Left lung (tissue), 10 donors: Measurements from ENCODE around the gene PTK6. TPM values are rescaled to one million over a fixed set of nuclear protein-coding genes. Genes with fewer than 3 reads are reported as not detected.

Source experiments
- ATAC-seq: fragments of 200-7000 bp; cut with Tn5 transposase; one replicate; pipeline ENCODE4 v1.9.1; 2020; ENCODE audit warnings: moderate library complexity
- DNase-seq, 4 donors: peaks; one replicate each; pipeline ENCODE4 v3.0.0-alpha.2; 2013 to 2020
- H3K27ac ChIP-seq, 2 donors: fragments of 200-600 bp; sonication (generic) in 1 of 2; one replicate each; pipeline versions ENCODE4 v1.5.0 to v1.8.0; 2020 to 2021
- H3K27me3 ChIP-seq, 2 donors: fragments of 200-600 bp; sonication (generic) in 1 of 2; one replicate each; pipeline versions ENCODE4 v1.5.0 to v1.8.0; 2020 to 2021
- H3K36me3 ChIP-seq, 2 donors: fragments of 200-600 bp; sonication (generic) in 1 of 2; one replicate each; pipeline versions ENCODE4 v1.5.0 to v1.8.0; 2020 to 2021
- H3K4me1 ChIP-seq, 2 donors: fragments of 200-600 bp; one replicate each; pipeline ENCODE4 v1.8.0; 2021
- H3K4me3 ChIP-seq, 2 donors: fragments of 200-600 bp; sonication (generic) in 1 of 2; one replicate each; pipeline versions ENCODE4 v1.5.0 to v1.8.0; 2020 to 2021; ENCODE audit warnings: mild to moderate bottlenecking in 1 of 2
- H3K9me3 ChIP-seq, 2 donors: fragments of 200-600 bp; sonication (generic) in 1 of 2; one replicate each; pipeline versions ENCODE4 v1.5.0 to v1.8.0; 2020 to 2021
- intact Hi-C, 2 donors: fragments of 100-400 bp; cut with DNase I; formaldehyde crosslinking; loops; one replicate each; pipeline versions ENCODE4 v1.11.2 to v1.14.2; 2022
- polyA plus RNA-seq, 6 donors: library from polyadenylated mRNA; unstranded; fragments of 120-200 nt; gene quantifications; one replicate each; pipeline ENCODE4 v1.2.1, GENCODE V29; 2013; ENCODE audit not compliant: insufficient read length in 6 of 6
- total RNA-seq, 2 donors: library from RNA; stranded (reverse); fragmentation: NEBNext Ultra II Directional; extraction: Animal tissue kit (Norgen Biotek cat#: 25700); gene quantifications; one replicate each; pipeline ENCODE4 v1.2.1, GENCODE V29; 2021
- TF ChIP-seq, protein P1 (sequence below), 2 donors: fragments of 200-600 bp; sonication (generic) in 1 of 2; IDR thresholded peaks; one replicate each; pipeline versions ENCODE4 v1.5.0 to v1.8.0; 2021; ENCODE audit warnings: antibody characterized with exemption in 2 of 2
- donor health status: DM: no; HTN: yes; CAD: no.
- donor health status: DM: no; HTN: no; CAD: no.

PTK6 gene
- total and polyA plus RNA-seq, 8 donors = 0.53 to 7.3 (median 0.75) TPM

DNA sequence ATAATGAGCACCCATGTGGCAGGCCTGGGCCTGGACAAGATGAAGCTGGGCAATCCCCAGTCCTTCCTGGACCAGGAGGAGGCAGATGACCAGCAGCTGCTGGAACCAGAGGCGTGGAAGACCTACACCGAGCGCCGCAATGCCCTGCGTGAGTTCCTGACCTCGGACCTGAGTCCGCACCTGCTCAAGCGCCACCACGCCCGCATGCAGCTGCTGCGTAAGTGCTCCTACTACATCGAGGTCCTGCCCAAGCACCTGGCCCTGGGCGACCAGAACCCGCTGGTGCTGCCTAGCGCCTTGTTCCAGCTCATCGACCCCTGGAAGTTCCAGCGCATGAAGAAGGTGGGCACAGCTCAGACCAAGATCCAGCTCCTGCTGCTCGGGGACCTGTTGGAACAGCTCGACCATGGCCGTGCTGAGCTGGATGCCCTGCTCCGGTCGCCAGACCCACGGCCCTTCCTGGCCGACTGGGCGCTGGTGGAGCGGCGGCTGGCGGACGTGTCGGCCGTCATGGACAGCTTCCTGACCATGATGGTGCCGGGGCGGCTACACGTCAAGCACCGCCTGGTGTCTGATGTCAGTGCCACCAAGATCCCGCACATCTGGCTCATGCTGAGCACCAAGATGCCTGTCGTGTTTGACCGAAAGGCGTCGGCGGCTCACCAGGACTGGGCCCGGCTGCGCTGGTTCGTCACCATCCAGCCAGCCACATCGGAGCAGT lies 18.6 kb upstream of the PTK6 start:
- peaks cover 0 to 12% of the 10 kb centered on the region in 2 donors for H3K4me1 ChIP-seq
- ATAC-seq (no peak), DNase-seq (no peak)
- no peak overlapping the region for H3K4me3 ChIP-seq
- no peak overlapping the region for H3K27ac ChIP-seq
- intact Hi-C loops = no loop called here
- peaks cover 0 to 33% of the 10 kb centered on the region in 2 donors for H3K36me3 ChIP-seq
- H3K9me3 ChIP-seq = no peaks in the 10 kb centered on the region
- TF ChIP-seq, protein P1, sequence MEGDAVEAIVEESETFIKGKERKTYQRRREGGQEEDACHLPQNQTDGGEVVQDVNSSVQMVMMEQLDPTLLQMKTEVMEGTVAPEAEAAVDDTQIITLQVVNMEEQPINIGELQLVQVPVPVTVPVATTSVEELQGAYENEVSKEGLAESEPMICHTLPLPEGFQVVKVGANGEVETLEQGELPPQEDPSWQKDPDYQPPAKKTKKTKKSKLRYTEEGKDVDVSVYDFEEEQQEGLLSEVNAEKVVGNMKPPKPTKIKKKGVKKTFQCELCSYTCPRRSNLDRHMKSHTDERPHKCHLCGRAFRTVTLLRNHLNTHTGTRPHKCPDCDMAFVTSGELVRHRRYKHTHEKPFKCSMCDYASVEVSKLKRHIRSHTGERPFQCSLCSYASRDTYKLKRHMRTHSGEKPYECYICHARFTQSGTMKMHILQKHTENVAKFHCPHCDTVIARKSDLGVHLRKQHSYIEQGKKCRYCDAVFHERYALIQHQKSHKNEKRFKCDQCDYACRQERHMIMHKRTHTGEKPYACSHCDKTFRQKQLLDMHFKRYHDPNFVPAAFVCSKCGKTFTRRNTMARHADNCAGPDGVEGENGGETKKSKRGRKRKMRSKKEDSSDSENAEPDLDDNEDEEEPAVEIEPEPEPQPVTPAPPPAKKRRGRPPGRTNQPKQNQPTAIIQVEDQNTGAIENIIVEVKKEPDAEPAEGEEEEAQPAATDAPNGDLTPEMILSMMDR (IDR thresholded peaks at IDR 0.05) = no peak
- peaks cover 0 to 49% of the 10 kb centered on the region in 2 donors for H3K27me3 ChIP-seq

DNA sequence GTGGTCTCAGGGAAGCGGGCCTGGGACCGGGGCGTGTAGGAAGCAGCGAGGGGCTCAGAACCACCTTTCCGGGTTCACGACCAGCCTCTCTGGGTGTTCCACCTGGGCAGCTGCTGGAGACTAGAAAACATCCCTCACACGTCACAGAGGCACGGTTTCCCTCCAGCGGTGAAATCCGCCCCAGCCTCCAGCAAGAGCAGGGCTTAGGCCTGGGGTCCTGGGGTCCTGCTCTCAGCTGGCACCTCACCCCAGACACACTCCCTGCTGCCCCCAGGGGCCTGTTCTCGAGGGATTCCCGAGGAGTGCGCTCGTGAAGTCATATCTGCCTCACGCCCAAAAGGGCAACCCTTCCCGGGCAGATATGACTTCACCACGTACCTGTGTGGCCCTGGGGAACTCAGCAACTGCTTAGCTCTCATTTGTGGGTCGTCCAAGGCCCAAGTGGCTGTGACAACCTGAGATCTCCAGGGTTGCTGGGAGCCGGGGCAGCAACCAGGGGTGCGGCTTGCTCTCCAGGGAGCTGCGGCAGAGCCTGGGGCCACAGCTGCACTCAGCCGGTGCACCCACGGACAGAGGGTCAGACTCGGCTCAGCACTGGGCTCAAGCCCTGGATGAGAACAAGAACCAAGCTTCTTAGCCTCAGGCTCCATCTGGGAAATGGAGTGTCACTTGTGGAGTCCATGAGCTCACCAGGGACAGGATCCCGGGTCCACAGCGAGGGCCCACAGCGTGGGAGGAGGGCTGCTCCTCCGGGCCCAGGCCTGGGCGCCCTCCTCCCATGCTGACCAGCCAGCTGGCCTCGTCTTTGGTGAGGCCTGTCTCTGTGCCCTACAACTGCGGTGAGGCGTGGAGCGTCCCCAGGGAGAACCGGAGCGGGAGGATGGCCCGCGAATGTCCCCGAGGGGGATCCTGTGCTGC lies 17.4 kb upstream of the PTK6 start:
- H3K9me3 ChIP-seq = no peaks in the 10 kb centered on the region
- peaks cover 0 to 12% of the 10 kb centered on the region in 2 donors for H3K4me1 ChIP-seq
- TF ChIP-seq, protein P1 (IDR thresholded peaks at IDR 0.05) = no peak
- ATAC-seq (no peak), DNase-seq (no peak)
- peak overlapping the region in 1 of 2 donors; percentile 59 for H3K4me3 ChIP-seq
- H3K36me3 ChIP-seq = peaks cover 0 to 21% of the 10 kb centered on the region in 2 donors
- intact Hi-C loops = no loop called here
- H3K27me3 ChIP-seq = peaks cover 0 to 60% of the 10 kb centered on the region in 2 donors
- H3K27ac ChIP-seq = no peak overlapping the region

DNA sequence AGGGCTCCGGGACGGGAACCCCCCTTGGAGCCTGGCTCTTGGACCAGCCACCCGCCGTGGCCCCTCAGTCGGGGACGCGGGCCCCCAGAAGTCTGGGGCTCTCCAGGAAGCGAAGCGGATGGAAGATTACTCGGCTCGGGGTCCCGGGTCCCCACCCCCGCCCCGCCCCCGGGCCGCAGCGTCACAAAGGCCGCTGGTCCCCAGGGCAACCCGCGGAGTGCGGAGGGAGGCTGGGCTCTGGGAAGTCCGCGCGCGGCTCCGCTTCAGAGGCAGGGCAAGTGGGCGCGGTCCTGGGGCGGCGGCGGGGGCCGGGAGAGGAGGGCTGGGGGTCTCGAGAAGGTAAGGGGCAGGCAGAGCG lies 16.7 kb upstream of the PTK6 start, which contains the start of gene FNDC11:
Gene FNDC11 (plus strand): TSS at position 227 of the 358 bp plus-strand sequence. CDS start 1,505 bp downstream, outside the sequence.
- Histone ChIP-seq H3K9me3 (no peaks in the 10 kb centered on the region), H3K36me3 (peaks cover 0 to 17% of the 10 kb centered on the region in 2 donors), H3K27me3 (peaks cover under 1 to 67% of the 10 kb centered on the region in 2 donors), H3K27ac (peak within 1 kb of the TSS in 1 of 2 donors; percentile 23), H3K4me1 (peaks cover 0 to 12% of the 10 kb centered on the region in 2 donors), H3K4me3 (peak within 1 kb of the TSS; percentile 50 to 59)
- intact Hi-C loops = no loop called here
- TF ChIP-seq, protein P1 (IDR thresholded peaks at IDR 0.05) = no peak
- peak; percentile 67 for ATAC-seq
- DNase-seq = peak in 1 of 4 donors; percentile 69

DNA sequence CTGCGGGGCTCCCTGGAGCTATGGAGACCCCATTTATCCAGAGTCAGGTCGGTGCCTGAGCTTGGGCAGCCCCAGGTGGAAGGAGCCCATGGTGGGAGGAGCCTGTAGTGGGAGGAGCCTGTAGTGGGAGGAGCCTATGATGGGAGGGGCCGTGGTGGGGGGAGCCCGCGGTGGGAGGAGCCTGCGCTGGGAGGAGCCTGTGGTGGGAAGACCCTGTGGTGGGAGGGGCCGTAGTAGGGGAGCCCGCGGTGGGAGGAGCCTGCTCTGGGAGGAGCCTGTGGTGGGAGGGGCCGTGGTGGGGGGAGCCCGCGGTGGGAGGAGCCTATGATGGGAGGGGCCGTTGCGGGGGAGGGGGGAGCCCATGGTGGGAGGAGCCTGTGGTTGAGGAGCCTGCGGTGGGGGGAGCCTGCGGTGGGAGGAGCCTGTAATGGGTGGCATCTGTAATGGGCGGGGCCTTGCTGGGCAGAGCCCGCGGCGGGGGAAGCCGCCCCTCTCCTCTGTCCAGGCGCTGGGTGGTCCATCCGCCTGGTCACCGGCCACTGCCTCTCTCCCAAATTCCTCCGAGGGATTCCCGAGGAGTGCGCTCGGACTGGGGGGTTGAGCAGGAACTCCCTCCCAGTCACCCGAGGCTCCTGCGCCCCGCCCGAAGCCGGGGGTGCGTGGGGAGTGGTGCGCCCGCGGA lies 16.2 kb upstream of the PTK6 start:
- TF ChIP-seq, protein P1 (IDR thresholded peaks at IDR 0.05) = no peak
- intact Hi-C loops = no loop called here
- Histone ChIP-seq H3K4me3 (peak overlapping the region; percentile 50 to 59), H3K9me3 (no peaks in the 10 kb centered on the region), H3K27ac (peak overlapping the region in 1 of 2 donors; percentile 23), H3K27me3 (peaks cover 5 to 72% of the 10 kb centered on the region in 2 donors), H3K4me1 (peaks cover 0 to 12% of the 10 kb centered on the region in 2 donors), H3K36me3 (peaks cover 0 to 12% of the 10 kb centered on the region in 2 donors)
- DNase-seq (peak in 3 of 4 donors; percentile 69 to 91 (median 73)), ATAC-seq (peak; percentile 89)
